Stimulated activated CD4-positive, alpha-beta T cell treated with anti-CD3 and anti-CD28 coated beads, TNF-alpha, amount 100 ng/mL, for 4 hours (primary cell): Measurements from ENCODE around the gene TSTD2.

ENCODE experiments used
- DNase-seq, 3 experiments: peaks; one replicate each; pipeline ENCODE4 v3.0.0-alpha.2; 2020; ENCODE audit warnings: low read depth in 3 of 3

The TSTD2 gene

GRCh38 chr9:97632985-97633858 is at the start of gene TSTD2, which contains the start of gene NCBP1:
TSS of gene TSTD2 (minus strand) at chr9:97633368. CDS start at chr9:97627562, 5,806 bp downstream.
TSS of gene NCBP1 (plus strand) at chr9:97633821. CDS start at chr9:97633882, 61 bp downstream.
- peak; percentile 84 to 89 (median 88) for DNase-seq

GRCh38 chr9:97682242-97682641 is 49.1 kb upstream of the TSTD2 start:
- no peak for DNase-seq

- no peak for DNase-seq
Observed at GRCh38 chr9:97675655-97676054, 42.5 kb upstream of the TSTD2 start.

GRCh38 chr9:97673922-97674321 is 40.8 kb upstream of the TSTD2 start:
- DNase-seq = no peak

- no peak for DNase-seq
Observed at GRCh38 chr9:97672403-97672802, 39.2 kb upstream of the TSTD2 start.

- DNase-seq = no peak
Observed at GRCh38 chr9:97670586-97670985, 37.4 kb upstream of the TSTD2 start.

GRCh38 chr9:97668485-97668884 is 35.3 kb upstream of the TSTD2 start:
- DNase-seq = no peak

GRCh38 chr9:97666907-97667686 is 33.9 kb upstream of the TSTD2 start:
- no peak for DNase-seq

- DNase-seq = no peak
Observed at GRCh38 chr9:97665742-97666141, 32.6 kb upstream of the TSTD2 start.

- DNase-seq = no peak
Observed at GRCh38 chr9:97660847-97661246, 27.7 kb upstream of the TSTD2 start.

GRCh38 chr9:97660340-97660739 is 27.2 kb upstream of the TSTD2 start:
- DNase-seq = no peak

- DNase-seq = no peak
Observed at GRCh38 chr9:97659771-97660170, 26.6 kb upstream of the TSTD2 start.

- no peak for DNase-seq
Observed at GRCh38 chr9:97658707-97659106, 25.5 kb upstream of the TSTD2 start.

GRCh38 chr9:97651646-97652045 is 18.5 kb upstream of the TSTD2 start:
- DNase-seq = no peak

GRCh38 chr9:97647996-97648395 is 14.8 kb upstream of the TSTD2 start:
- no peak for DNase-seq

- no peak for DNase-seq
Observed at GRCh38 chr9:97645720-97646119, 12.6 kb upstream of the TSTD2 start.

- DNase-seq = no peak
Observed at GRCh38 chr9:97640325-97640724, 7.2 kb upstream of the TSTD2 start.

GRCh38 chr9:97638666-97639065 is 5.5 kb upstream of the TSTD2 start:
- no peak for DNase-seq

GRCh38 chr9:97636903-97637302 is 3.7 kb upstream of the TSTD2 start:
- no peak for DNase-seq

- DNase-seq = no peak
Observed at GRCh38 chr9:97635026-97635425, 1.9 kb upstream of the TSTD2 start.

- no peak for DNase-seq
Observed at GRCh38 chr9:97633859-97634490, 807 bp upstream of the TSTD2 start.

- DNase-seq = no peak
Observed at GRCh38 chr9:97632248-97632984, 752 bp downstream of the TSTD2 start.
